Measurements from ENCODE around the gene CDH23. TPM values are rescaled to one million over a fixed set of nuclear protein-coding genes. Genes with fewer than 3 reads are reported as not detected.

CDH23 gene
- total RNA-seq, 1 donor from 2014 or later: 9.4 TPM

GRCh38 chr10:71395621-71396020 lies 1.1 kb upstream of the CDH23 start:
- peak; percentile 59 for TF ChIP-seq CTCF (conservative IDR thresholded peaks at IDR 0.05)
- no peaks in the 10 kb centered on the region for H3K9me3 Mint-ChIP-seq
- H3K4me1 Mint-ChIP-seq (ENCODE audit: unreplicated experiment): peaks cover 4% of the 10 kb centered on the region
- no peak overlapping the region for H3K27ac Mint-ChIP-seq
- peaks cover 67% of the 10 kb centered on the region for H3K27me3 Mint-ChIP-seq
- DNase-seq (ENCODE audit: extremely low spot score, unreplicated experiment): peak; percentile 43
- peak overlapping the region; percentile 77 for H3K4me3 Mint-ChIP-seq
- peaks cover 5% of the 10 kb centered on the region for H3K36me3 Mint-ChIP-seq

- H3K27ac Mint-ChIP-seq: peak overlapping the region; percentile 54
- H3K9me3 Mint-ChIP-seq: no peaks in the 10 kb centered on the region
- peaks cover 67% of the 10 kb centered on the region for H3K27me3 Mint-ChIP-seq
- DNase-seq (ENCODE audit: extremely low spot score, unreplicated experiment): peak; percentile 73
- TF ChIP-seq CTCF (conservative IDR thresholded peaks at IDR 0.05): peak; percentile 59
- peaks cover 5% of the 10 kb centered on the region for H3K36me3 Mint-ChIP-seq
- peaks cover 4% of the 10 kb centered on the region for H3K4me1 Mint-ChIP-seq (ENCODE audit: unreplicated experiment)
- H3K4me3 Mint-ChIP-seq: peak overlapping the region; percentile 77
Observed at GRCh38 chr10:71396084-71396710, 523 bp upstream of the CDH23 start.

GRCh38 chr10:71397296-71398212 lies 834 bp downstream of the CDH23 start:
- Mint-ChIP-seq H3K9me3 (no peaks in the 10 kb centered on the region), H3K27me3 (peaks cover 65% of the 10 kb centered on the region), H3K27ac (no peak overlapping the region), H3K4me3 (peak overlapping the region; percentile 73), H3K4me1 (ENCODE audit: unreplicated experiment) (peaks cover 4% of the 10 kb centered on the region), H3K36me3 (peaks cover 5% of the 10 kb centered on the region)
- no peak for DNase-seq (ENCODE audit: extremely low spot score, unreplicated experiment)
- no peak for TF ChIP-seq CTCF (conservative IDR thresholded peaks at IDR 0.05)

- DNase-seq (ENCODE audit: extremely low spot score, unreplicated experiment): no peak
- Mint-ChIP-seq H3K4me1 (ENCODE audit: unreplicated experiment) (peaks cover 4% of the 10 kb centered on the region), H3K27ac (no peak overlapping the region), H3K36me3 (peaks cover 5% of the 10 kb centered on the region), H3K27me3 (peaks cover 57% of the 10 kb centered on the region), H3K9me3 (no peaks in the 10 kb centered on the region), H3K4me3 (no peak overlapping the region)
- TF ChIP-seq CTCF (conservative IDR thresholded peaks at IDR 0.05): no peak
Observed at GRCh38 chr10:71398976-71399375, 2.3 kb downstream of the CDH23 start.

- H3K4me1 Mint-ChIP-seq (ENCODE audit: unreplicated experiment): peaks cover 13% of the 10 kb centered on the region
- no peaks in the 10 kb centered on the region for H3K9me3 Mint-ChIP-seq
- no peak overlapping the region for H3K27ac Mint-ChIP-seq
- H3K27me3 Mint-ChIP-seq: peaks cover 60% of the 10 kb centered on the region
- no peak for TF ChIP-seq CTCF (conservative IDR thresholded peaks at IDR 0.05)
- H3K4me3 Mint-ChIP-seq: no peak overlapping the region
- no peak for DNase-seq (ENCODE audit: extremely low spot score, unreplicated experiment)
- peaks cover 5% of the 10 kb centered on the region for H3K36me3 Mint-ChIP-seq
Observed at GRCh38 chr10:71399946-71400345, 3.2 kb downstream of the CDH23 start.
